Mesodermal cell (in vitro differentiated cells): ENCODE results near the gene ANXA11.
"Not testable (repeated sequence)": the region's sequence is repeated elsewhere in the genome, so short reads cannot be mapped to it uniquely, and the experiment has no call there.

Experiments
- H3K27ac ChIP-seq: 2 replicates; pipeline ENCODE4 v1.7.0; 2013; ENCODE audit warnings: mild to moderate bottlenecking, low read depth, low read length, moderate library complexity; ENCODE audit not compliant: severe bottlenecking
- H3K36me3 ChIP-seq: 2 replicates; pipeline ENCODE4 v1.7.1; 2013; ENCODE audit warnings: mild to moderate bottlenecking, low read length, moderate library complexity; ENCODE audit not compliant: control insufficient read depth, insufficient read depth
- H3K4me1 ChIP-seq: one replicate; pipeline ENCODE4 v1.7.1; 2013; ENCODE audit warnings: mild to moderate bottlenecking, low read length; ENCODE audit not compliant: insufficient read depth, control insufficient read depth, poor library complexity, severe bottlenecking
- H3K4me3 ChIP-seq: 2 replicates; pipeline ENCODE4 v1.7.0; 2013; ENCODE audit warnings: low read length, control low read depth, mild to moderate bottlenecking; ENCODE audit not compliant: insufficient read depth, poor library complexity, severe bottlenecking; ENCODE audit errors: extremely low read depth
- H3K9me3 ChIP-seq: 2 replicates; pipeline ENCODE4 v1.7.1; 2013; ENCODE audit warnings: mild to moderate bottlenecking, low read length, moderate library complexity; ENCODE audit not compliant: control insufficient read depth
- WGBS, 2 experiments: methylation state at CpG; one replicate each; pipeline ENCODE4 v1.1.5; 2013; ENCODE audit warnings: missing lambda C conversion rate in 2 of 2; ENCODE audit not compliant: insufficient coverage in 2 of 2; 5-methylcytosine and 5-hydroxymethylcytosine counted together

The ANXA11 gene

DNA sequence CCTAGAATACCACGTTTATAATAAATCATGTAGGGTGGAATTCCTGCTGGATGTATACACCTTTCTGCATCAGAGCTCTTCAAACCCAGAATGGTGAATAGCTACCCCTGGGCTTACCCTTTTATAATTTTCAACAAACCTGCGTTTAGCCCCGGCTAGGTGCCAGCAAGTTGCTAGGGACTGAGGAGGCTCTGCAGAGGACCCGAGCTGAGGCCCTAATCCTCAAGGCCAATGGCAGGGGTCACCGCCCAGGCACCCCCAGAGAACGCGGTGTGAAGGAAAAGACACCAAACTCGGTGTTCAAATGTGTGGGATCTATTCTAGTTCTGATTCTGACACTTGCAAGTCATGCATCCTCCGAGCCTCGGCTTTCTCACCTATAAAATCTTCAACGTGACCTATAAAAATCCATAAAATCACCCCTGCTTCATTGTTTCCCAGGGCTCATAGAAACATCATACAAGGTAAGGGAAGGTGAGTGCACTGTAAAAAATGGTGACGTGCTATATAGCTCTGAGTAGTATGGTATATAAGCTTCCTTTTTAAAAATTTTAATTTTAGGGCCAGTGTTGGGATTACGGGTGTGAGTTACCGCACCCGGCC lies 2.5 kb upstream of the ANXA11 start:
- peak overlapping the region; percentile 33 for H3K4me3 ChIP-seq
- 66 to 67% methylated on average over 5 to 10 of the region's 15 CpGs for WGBS, 2 experiments

DNA sequence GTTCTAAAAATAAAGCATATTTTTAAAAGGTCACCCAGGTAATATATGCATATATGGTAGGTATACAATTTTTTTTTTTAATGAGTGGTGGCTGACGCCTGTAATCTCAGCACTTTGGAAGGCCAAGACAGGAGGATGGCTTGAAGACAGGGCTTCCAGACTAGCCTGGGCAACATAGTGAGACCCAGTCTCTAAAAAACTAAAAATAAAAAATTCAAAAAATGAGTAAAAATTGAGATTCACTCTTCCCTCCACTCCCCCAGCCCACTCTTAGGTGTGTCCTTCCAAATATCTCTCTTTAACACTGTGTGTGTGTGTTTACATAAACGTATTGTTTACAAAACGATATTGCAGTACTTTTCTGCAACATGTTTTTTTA lies 929 bp upstream of the ANXA11 start:
- peaks cover 2% of the 10 kb centered on the region for H3K36me3 ChIP-seq
- no peaks in the 10 kb centered on the region for H3K9me3 ChIP-seq
- no peak overlapping the region for H3K4me3 ChIP-seq
- peaks cover 33% of the 10 kb centered on the region for H3K4me1 ChIP-seq
- 80% methylated on average over 1 of the region's 3 CpGs; no CpG with 5 or more reads in 1 of the 2 experiments for WGBS, 2 experiments
- H3K27ac ChIP-seq: peak overlapping the region; percentile 97

More for the DNA sequence above, 2.5 kb upstream of the ANXA11 start:
- Histone ChIP-seq H3K9me3 (no peaks in the 10 kb centered on the region), H3K4me1 (peaks cover 25% of the 10 kb centered on the region), H3K36me3 (no peaks in the 10 kb centered on the region), H3K27ac (peak overlapping the region; percentile 97)

DNA sequence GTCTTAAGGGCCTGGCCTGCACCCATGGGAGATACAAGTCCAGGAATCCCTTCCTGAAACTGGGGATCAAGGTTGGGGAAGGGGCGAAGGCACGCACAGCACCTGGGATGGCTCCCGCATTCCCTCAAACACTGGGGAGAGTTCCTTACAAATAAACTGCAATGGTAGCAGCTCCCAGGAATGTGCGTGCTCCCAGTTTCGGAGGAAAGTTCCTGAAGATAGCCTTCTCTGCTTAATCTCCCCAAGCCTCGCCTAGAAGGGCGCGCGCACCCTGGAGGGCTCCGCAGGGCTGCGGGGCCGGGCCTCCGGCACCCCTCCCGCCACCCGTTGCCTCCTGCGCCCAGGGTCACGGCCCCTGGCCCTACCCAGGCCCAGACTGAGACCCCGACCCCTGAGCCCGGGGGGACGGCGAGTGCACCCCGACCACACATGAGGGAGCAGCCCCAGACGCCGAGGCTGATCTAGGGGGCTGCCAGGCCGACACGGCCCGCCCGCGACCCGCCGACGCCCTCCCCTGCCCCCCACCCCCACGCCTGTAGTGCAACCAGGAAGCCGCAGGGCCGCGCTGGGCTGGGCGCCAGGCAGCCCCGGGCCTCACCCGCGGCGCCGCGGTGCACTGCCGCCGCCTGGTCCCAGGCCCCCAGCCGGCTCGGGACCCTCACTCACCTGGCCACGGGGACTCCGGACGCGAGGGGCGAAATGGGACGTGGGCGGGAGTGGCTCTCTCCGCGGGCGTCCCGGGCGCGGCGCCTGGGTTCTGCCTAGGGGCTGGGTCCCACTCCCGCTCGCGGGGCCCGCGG lies 460 bp downstream of the ANXA11 start:
- H3K4me3 ChIP-seq: peak overlapping the region; percentile 83
- peak overlapping the region; percentile 63 for H3K27ac ChIP-seq
- H3K9me3 ChIP-seq: no peaks in the 10 kb centered on the region
- WGBS, 2 experiments: 2 to 5% methylated on average over 40 to 54 of the region's 66 CpGs
- H3K36me3 ChIP-seq: peaks cover 5% of the 10 kb centered on the region
- peaks cover 40% of the 10 kb centered on the region for H3K4me1 ChIP-seq

DNA sequence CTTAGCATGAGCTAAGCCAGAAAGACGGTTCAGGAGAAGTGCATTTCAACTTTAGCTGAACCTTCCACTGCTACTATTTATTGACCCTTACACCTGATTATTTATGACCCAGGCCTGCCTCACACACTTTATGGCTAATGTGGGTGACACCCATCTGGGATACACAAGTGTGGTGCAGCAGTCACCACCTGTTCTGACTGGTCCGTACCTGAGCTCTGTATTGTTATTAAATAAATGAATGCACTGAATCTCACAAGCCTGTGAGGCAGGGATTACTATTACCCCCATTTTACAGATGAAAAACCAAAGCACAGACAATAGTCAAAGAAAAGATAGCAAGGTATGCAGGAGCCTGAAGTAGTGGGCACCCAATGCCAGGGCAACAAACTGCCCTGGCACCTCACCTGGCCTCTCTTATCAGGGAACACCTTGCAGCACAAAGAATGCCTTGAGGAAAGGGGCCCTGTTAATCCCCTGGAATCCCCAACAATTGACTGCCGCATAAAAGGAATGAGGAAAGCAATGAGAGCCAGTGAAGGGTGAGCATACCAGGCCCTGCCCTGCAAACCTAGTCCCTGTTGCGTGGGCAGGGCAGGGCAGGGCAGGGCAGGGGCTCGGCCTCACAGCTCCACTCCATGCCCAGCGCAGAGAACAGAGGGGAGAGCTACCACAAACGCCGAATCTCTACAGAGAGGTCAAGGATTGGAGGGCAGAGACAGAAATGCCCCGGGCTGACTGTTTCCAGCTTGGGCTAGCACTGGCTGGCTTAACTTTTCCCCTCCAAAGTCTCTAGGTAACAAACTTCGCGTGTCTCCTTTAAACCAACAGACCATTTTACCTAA lies 1.3 kb downstream of the ANXA11 start:
- 29 to 37% methylated on average over 8 to 10 of the region's 11 CpGs for WGBS, 2 experiments
- Histone ChIP-seq H3K4me1 (peaks cover 48% of the 10 kb centered on the region), H3K36me3 (peaks cover 5% of the 10 kb centered on the region), H3K4me3 (peak overlapping the region; percentile 83), H3K27ac (peak overlapping the region; percentile 63), H3K9me3 (no peaks in the 10 kb centered on the region)

DNA sequence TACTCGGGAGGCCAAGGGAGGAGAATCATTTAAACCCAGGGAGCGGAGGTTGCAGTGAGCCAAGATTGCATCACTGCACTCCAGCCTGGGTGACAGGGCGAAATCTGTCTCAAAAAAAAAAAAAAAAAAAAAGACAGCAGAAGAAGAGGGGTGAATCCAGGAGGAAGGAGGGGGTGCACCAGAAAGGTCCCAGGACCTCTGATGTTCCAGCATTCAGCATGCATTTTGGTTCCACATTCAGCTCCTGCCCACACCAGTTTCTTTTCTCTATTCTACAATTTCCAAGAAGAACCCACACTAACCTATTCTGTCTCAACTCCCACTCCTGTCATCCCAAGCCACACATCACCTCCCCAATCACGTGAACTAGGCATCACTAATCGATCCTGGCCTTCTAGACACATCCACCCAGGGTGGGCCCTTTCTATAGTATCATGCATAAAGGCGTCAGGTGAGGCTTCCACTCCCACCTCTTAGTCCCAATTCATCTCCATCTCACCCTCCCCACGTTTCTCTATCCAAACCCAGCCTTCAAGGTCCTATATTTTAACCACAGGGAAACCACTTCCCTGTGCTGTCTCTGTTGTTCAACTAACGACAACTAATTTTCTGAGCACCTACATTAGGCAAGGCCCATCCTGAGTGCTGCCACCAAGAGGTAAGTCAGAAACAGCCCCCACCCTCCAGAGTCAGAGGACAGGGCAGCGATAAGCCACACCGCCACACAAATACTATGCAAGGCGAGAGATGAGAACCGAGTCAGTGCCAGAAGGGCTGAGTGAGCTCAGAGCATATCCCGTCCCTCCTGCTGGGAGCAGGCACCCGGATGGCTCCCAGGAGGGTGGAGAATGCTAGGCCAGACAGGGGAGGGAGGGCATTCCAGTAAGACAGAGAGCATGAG lies 2.2 kb downstream of the ANXA11 start:
- Histone ChIP-seq H3K9me3 (no peaks in the 10 kb centered on the region), H3K4me1 (peaks cover 44% of the 10 kb centered on the region), H3K4me3 (peak overlapping the region; percentile 83), H3K27ac (peak overlapping the region; percentile 63), H3K36me3 (peaks cover 5% of the 10 kb centered on the region)
- WGBS, 2 experiments: 65 to 80% methylated on average over 8 to 10 of the region's 14 CpGs

DNA sequence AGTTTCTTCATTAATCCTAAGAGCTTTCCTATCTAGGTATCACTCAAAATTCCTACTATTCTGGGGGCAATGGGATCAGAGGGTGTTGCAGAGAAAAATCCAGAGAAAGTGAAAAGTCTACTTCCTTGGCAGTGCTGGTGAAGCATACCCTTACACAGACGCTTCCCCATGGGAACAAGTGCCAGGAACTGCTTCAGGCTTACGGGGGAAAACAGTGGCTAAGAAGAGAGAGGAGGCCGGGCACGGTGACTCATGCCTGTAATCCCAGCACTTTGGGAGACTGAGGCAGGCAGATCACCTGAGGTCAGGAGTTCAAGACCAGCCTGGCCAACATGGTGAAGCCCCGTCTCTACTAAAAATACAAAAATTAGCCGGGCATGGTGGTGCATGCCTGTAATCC lies 2.8 kb downstream of the ANXA11 start:
- not testable (repeated sequence) for H3K4me3 ChIP-seq, H3K9me3 ChIP-seq, H3K27ac ChIP-seq, H3K36me3 ChIP-seq
- peaks cover 41% of the 10 kb centered on the region for H3K4me1 ChIP-seq
- WGBS, 2 experiments: 90 to 91% methylated on average over 4 to 6 of the region's 6 CpGs

DNA sequence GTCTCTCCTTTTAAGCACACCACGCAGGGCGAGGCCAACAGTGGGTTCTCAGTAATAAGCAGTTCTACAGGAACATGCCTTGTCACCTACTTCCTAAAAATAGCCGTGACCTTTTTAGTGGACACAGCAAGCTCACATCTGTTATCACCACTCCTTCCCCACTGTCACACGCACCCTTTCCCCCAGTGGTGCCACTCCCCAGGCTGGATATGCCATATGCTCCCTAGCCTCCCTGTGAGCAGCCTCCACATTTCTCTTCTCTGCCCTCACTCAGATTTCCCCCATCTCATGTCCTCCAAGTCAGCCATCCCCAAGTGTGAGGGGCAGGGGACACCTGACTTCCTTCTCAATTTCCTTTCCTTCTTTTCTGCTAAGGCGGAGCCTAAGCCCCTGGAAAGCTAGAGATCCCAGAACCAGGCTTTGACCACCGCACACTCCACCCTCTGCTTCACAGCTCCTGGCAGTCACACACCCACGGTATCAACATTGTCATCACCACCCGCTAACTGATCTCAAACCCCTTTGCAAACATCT lies 3.7 kb downstream of the ANXA11 start:
- Histone ChIP-seq H3K9me3 (no peaks in the 10 kb centered on the region), H3K36me3 (peaks cover 5% of the 10 kb centered on the region), H3K27ac (no peak overlapping the region), H3K4me1 (peaks cover 36% of the 10 kb centered on the region), H3K4me3 (no peak overlapping the region)
- WGBS, 2 experiments: 88 to 98% methylated on average over 5 to 8 of the region's 8 CpGs

DNA sequence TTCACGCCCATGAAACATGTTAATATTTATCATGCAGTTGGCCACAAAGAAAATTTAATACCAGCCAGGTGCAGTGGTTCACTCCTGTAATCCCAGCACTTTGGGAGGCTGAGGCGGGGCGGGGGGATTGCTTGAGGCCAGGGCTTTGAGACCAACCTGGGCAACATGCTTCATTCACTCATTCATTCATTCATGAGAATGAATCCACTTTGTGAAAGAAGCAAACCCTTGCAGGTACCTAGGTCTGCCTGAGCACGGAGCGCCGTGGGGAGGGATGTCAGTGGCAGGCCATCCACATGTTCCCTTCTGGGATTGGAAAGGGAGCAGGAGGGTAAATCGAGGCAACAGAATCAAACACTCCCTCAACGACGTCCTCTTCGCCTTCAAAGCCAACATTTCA lies 4.7 kb downstream of the ANXA11 start:
- no peaks in the 10 kb centered on the region for H3K9me3 ChIP-seq
- H3K27ac ChIP-seq: no peak overlapping the region
- 92 to 94% methylated on average over 5 to 9 of the region's 10 CpGs for WGBS, 2 experiments
- H3K36me3 ChIP-seq: peaks cover 5% of the 10 kb centered on the region
- H3K4me3 ChIP-seq: no peak overlapping the region
- peaks cover 36% of the 10 kb centered on the region for H3K4me1 ChIP-seq

DNA sequence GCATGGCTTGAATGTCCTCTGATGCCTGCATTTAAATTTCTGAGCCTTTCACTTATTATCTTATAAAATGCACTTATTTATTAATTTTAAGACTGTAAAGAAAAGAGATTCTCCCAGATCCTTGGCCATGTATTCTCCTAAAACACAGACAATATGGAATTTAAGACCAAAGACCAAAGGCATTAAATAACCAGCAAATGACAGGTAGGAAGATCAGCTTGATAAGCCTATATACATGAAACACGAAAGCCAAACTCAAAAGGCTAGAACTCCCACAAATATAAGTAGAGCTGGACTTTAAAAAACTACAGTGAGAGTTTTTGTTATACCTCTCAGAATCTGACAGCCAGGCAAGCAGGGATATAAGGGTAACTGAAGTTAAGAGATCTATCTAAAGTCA lies 5.1 kb downstream of the ANXA11 start:
- no CpG with 5 or more reads among the region's 1 CpG for WGBS, 2 experiments
- no peak overlapping the region for H3K4me3 ChIP-seq
- H3K27ac ChIP-seq: no peak overlapping the region
- no peaks in the 10 kb centered on the region for H3K9me3 ChIP-seq
- H3K36me3 ChIP-seq: peaks cover 5% of the 10 kb centered on the region
- peaks cover 36% of the 10 kb centered on the region for H3K4me1 ChIP-seq

DNA sequence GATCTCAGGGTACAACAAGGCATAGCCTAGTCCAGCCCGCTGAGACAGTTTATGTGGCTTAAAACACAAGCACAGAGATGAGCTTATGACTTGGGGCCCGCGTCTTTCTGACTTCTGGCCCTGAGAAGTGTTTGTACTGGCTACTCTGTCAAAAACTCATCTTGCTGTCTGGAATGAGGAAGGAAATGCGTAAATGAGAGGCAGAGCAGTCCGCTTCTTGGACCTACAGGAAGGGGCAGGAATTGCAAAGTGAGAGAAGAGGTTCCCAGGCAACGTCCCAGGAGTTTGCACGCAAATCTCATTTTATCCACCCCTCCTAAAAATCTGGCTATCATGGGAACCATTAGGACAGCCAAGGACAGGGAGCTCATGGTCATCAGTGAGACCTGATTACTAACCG lies 5.5 kb downstream of the ANXA11 start:
- Histone ChIP-seq H3K4me1 (peaks cover 39% of the 10 kb centered on the region), H3K4me3 (no peak overlapping the region), H3K9me3 (no peaks in the 10 kb centered on the region), H3K36me3 (peaks cover 5% of the 10 kb centered on the region), H3K27ac (no peak overlapping the region)
- 93 to 99% methylated on average over 6 to 7 of the region's 8 CpGs for WGBS, 2 experiments
